H9 (cell line): ENCODE measurements around the gene FAM117A. TPM values are rescaled to one million over a fixed set of nuclear protein-coding genes. Genes with fewer than 3 reads are reported as not detected.

Experiments
- DNase-seq: peaks from one replicate; pipeline ENCODE4 v3.0.0-alpha.2; 2017
- H2AFZ ChIP-seq: one replicate; pipeline ENCODE4 v1.6.1; 2013; ENCODE audit warnings: mild to moderate bottlenecking, low read length, control low read depth, moderate library complexity
- H2AK5ac ChIP-seq: 2 replicates; pipeline ENCODE4 v1.6.1; 2013; ENCODE audit warnings: low read length, control low read depth, mixed read lengths; ENCODE audit not compliant: insufficient read length
- H2BK120ac ChIP-seq: one replicate; pipeline ENCODE4 v1.6.1; 2013; ENCODE audit warnings: low read depth, mild to moderate bottlenecking, low read length, control low read depth, inconsistent platforms; ENCODE audit not compliant: poor library complexity, severe bottlenecking
- H2BK12ac ChIP-seq: 2 replicates; pipeline ENCODE4 v1.6.1; 2013; ENCODE audit warnings: low read length, control low read depth, mixed read lengths, low read depth; ENCODE audit not compliant: insufficient read length
- H2BK15ac ChIP-seq: 2 replicates; pipeline ENCODE4 v1.6.1; 2013; ENCODE audit warnings: low read depth, low read length, control low read depth
- H2BK20ac ChIP-seq: one replicate; pipeline ENCODE4 v1.6.1; 2013; ENCODE audit warnings: low read depth, mild to moderate bottlenecking, low read length, control low read depth, inconsistent platforms; ENCODE audit not compliant: poor library complexity, severe bottlenecking
- H2BK5ac ChIP-seq: 2 replicates; pipeline ENCODE4 v1.6.1; 2013; ENCODE audit warnings: low read length, control low read depth, mixed read lengths; ENCODE audit not compliant: insufficient read length
- H3K14ac ChIP-seq: 2 replicates; pipeline ENCODE4 v1.6.1; 2013; ENCODE audit warnings: low read length, control low read depth; ENCODE audit not compliant: insufficient read depth
- H3K18ac ChIP-seq: 2 replicates; pipeline ENCODE4 v1.6.1; 2013; ENCODE audit warnings: low read depth, mild to moderate bottlenecking, mixed read lengths, low read length, control low read depth; ENCODE audit not compliant: insufficient read length
- H3K23ac ChIP-seq: 2 replicates; pipeline ENCODE4 v1.6.1; 2013; ENCODE audit warnings: low read length, control low read depth, mixed read lengths, low read depth; ENCODE audit not compliant: insufficient read length
- H3K23me2 ChIP-seq: 2 replicates; pipeline ENCODE4 v1.6.1; 2013; ENCODE audit warnings: low read depth, mild to moderate bottlenecking, mixed read lengths, low read length, control low read depth; ENCODE audit not compliant: insufficient read length, poor library complexity, severe bottlenecking
- H3K27ac ChIP-seq: 2 replicates; pipeline ENCODE4 v1.5.1; 2013; ENCODE audit warnings: low read length, control low read depth, mixed read lengths, low read depth; ENCODE audit not compliant: insufficient read length
- H3K27me3 ChIP-seq: 2 replicates; pipeline ENCODE4 v1.6.1; 2013; ENCODE audit warnings: low read length, control low read depth, inconsistent platforms; ENCODE audit not compliant: insufficient read depth
- H3K4ac ChIP-seq: 2 replicates; pipeline ENCODE4 v1.6.1; 2013; ENCODE audit warnings: low read depth, mild to moderate bottlenecking, control low read depth, inconsistent platforms, low read length, moderate library complexity
- H3K4me1 ChIP-seq: 2 replicates; pipeline ENCODE4 v1.6.1; 2013; ENCODE audit warnings: low read length, control low read depth, inconsistent platforms; ENCODE audit not compliant: insufficient read depth
- H3K4me2 ChIP-seq: 2 replicates; pipeline ENCODE4 v1.6.1; 2013; ENCODE audit warnings: low read length, control low read depth, mixed read lengths; ENCODE audit not compliant: insufficient read length, insufficient read depth
- H3K56ac ChIP-seq: 2 replicates; pipeline ENCODE4 v1.6.1; 2013; ENCODE audit warnings: low read depth, mild to moderate bottlenecking, mixed read lengths, low read length, control low read depth; ENCODE audit not compliant: insufficient read length
- H3K79me1 ChIP-seq: 2 replicates; pipeline ENCODE4 v1.6.1; 2013; ENCODE audit warnings: low read depth, mild to moderate bottlenecking, moderate library complexity, low read length, control low read depth, inconsistent platforms; ENCODE audit not compliant: insufficient read depth, poor library complexity, severe bottlenecking
- H3K79me2 ChIP-seq: 2 replicates; pipeline ENCODE4 v1.6.1; 2013; ENCODE audit warnings: low read length, control low read depth, inconsistent platforms; ENCODE audit not compliant: insufficient read depth
- H3K9ac ChIP-seq: 2 replicates; pipeline ENCODE4 v1.6.1; 2013; ENCODE audit warnings: low read length, control low read depth, mixed read lengths; ENCODE audit not compliant: insufficient read length; ENCODE audit errors: extremely low read depth
- H3K9me3 ChIP-seq: one replicate; pipeline ENCODE4 v1.6.1; 2013; ENCODE audit warnings: low read depth, low read length, inconsistent platforms; ENCODE audit not compliant: control insufficient read depth
- H3T11ph ChIP-seq: one replicate; pipeline ENCODE4 v1.6.1; 2013; ENCODE audit warnings: mild to moderate bottlenecking, low read length, control low read depth, inconsistent platforms
- H4K20me1 ChIP-seq: one replicate; pipeline ENCODE4 v1.6.1; 2013; ENCODE audit not compliant: control insufficient read depth, insufficient read length, insufficient read depth
- H4K5ac ChIP-seq: 2 replicates; pipeline ENCODE4 v1.6.1; 2013; ENCODE audit warnings: low read depth, mild to moderate bottlenecking, mixed read lengths, low read length, control low read depth; ENCODE audit not compliant: insufficient read length
- H4K8ac ChIP-seq: replicated peaks from 2 replicates; pipeline ENCODE4 v1.6.1; 2013; ENCODE audit warnings: low read length, control low read depth, mixed read lengths, low read depth; ENCODE audit not compliant: insufficient read length
- H4K91ac ChIP-seq: 2 replicates; pipeline ENCODE4 v1.6.1; 2013; ENCODE audit warnings: low read depth, mild to moderate bottlenecking, moderate library complexity, mixed read lengths, low read length, control low read depth; ENCODE audit not compliant: insufficient read length
- H3K27ac Mint-ChIP-seq, 3 experiments: 2 replicates in 2 of 3; 3 replicates in 1 of 3; pipeline ENCODE4 v1.8.0; 2020 to 2021; ENCODE audit warnings: mixed read lengths in 3 of 3, mild to moderate bottlenecking in 1 of 3, moderate library complexity in 1 of 3
- H3K27me3 Mint-ChIP-seq: 2 replicates; pipeline ENCODE4 v1.8.0; 2021; ENCODE audit warnings: low read depth, mild to moderate bottlenecking, moderate library complexity, mixed read lengths
- H3K36me3 Mint-ChIP-seq, 3 experiments: 2 replicates in 2 of 3; 3 replicates in 1 of 3; pipeline ENCODE4 v1.8.0; 2020 to 2021; ENCODE audit warnings: low read depth in 3 of 3, mixed read lengths in 3 of 3; ENCODE audit not compliant: insufficient read depth in 1 of 3
- H3K4me1 Mint-ChIP-seq, 2 experiments: 2 replicates each; pipeline ENCODE4 v1.8.0; 2020; ENCODE audit warnings: mixed read lengths in 2 of 2
- H3K4me3 Mint-ChIP-seq, 2 experiments: 2 replicates in 1 of 2; 3 replicates in 1 of 2; pipeline ENCODE4 v1.8.0; 2020 to 2021; ENCODE audit warnings: mild to moderate bottlenecking in 2 of 2, mixed read lengths in 2 of 2, moderate library complexity in 1 of 2
- H3K9me3 Mint-ChIP-seq, 2 experiments: 2 replicates in 1 of 2; 3 replicates in 1 of 2; pipeline ENCODE4 v1.8.0; 2020; ENCODE audit warnings: mild to moderate bottlenecking in 2 of 2, mixed read lengths in 2 of 2, moderate library complexity in 1 of 2
- CTCF ChIP-seq: fragments of 200-600 bp; sonication (generic); conservative IDR thresholded peaks from 3 replicates; pipeline ENCODE4 v1.8.0; 2021; ENCODE audit warnings: antibody characterized with exemption, mild to moderate bottlenecking
- WGBS: extraction: QIAGEN DNeasy Blood & Tissue Kit; methylation state at CpG from one replicate; pipeline ENCODE4 v1.1.7; 2013; ENCODE audit warnings: missing lambda C conversion rate, low lambda C conversion rate, mixed read lengths; ENCODE audit not compliant: insufficient read length; ENCODE audit errors: extremely low coverage; 5-methylcytosine and 5-hydroxymethylcytosine counted together
- total RNA-seq: library from RNA; stranded (reverse); gene quantifications from 2 replicates; pipeline ENCODE4 v1.2.1, GENCODE V29; 2021

FAM117A gene
- total RNA-seq, 1 experiment from 2014 or later: 21.1 TPM

GRCh38 chr17:49798182-49798581 is 34.3 kb upstream of the FAM117A start:
- Mint-ChIP-seq H3K9me3 (no peaks in the 10 kb centered on the region), H3K4me3 (no peak overlapping the region), H3K27ac (peak overlapping the region in 1 of 3 experiments; percentile 68; a peak in 1 of 7 replicates), H3K36me3 (peaks cover 38 to 78% (median 71%) of the 10 kb centered on the region in 3 experiments), H3K27me3 (no peaks in the 10 kb centered on the region), H3K4me1 (no peaks in the 10 kb centered on the region; a peak in 1 of 4 replicates)
- Histone ChIP-seq H2AK5ac (no peak overlapping the region), H3K56ac (no peak overlapping the region), H3K4me2 (no peak overlapping the region), H3K79me1 (no peaks in the 10 kb centered on the region), H4K8ac (no peak overlapping the region), H3K27ac (no peak overlapping the region), H2BK12ac (no peak overlapping the region), H2BK15ac (no peak overlapping the region), H3K23me2 (no peaks in the 10 kb centered on the region), H4K5ac (no peak overlapping the region), H2BK120ac (no peak overlapping the region), H3K23ac (no peak overlapping the region), H4K20me1 (no peaks in the 10 kb centered on the region), H3K18ac (no peak overlapping the region), H3T11ph (no peak overlapping the region), H3K4me1 (no peaks in the 10 kb centered on the region), H3K4ac (no peak overlapping the region), H3K9me3 (no peaks in the 10 kb centered on the region), H3K27me3 (no peaks in the 10 kb centered on the region), H2BK5ac (no peak overlapping the region), H3K14ac (no peak overlapping the region), H4K91ac (no peak overlapping the region), H2BK20ac (no peak overlapping the region), H3K9ac (no peak overlapping the region), H3K79me2 (peaks cover 5% of the 10 kb centered on the region; the same call in 1 of the 2 replicates), H2AFZ (no peak overlapping the region)
- no CpG with 5 or more reads among the region's 8 CpGs for WGBS
- DNase-seq: no peak
- TF ChIP-seq CTCF: no peak
